ENCODE results near the gene SPDYE1.
"Not testable (repeated sequence)": the region's sequence is repeated elsewhere in the genome, so short reads cannot be mapped to it uniquely, and the experiment has no call there.

GRCh38 chr7:43974033-43974573 lies 23.6 kb upstream of the SPDYE1 start:
- not testable (repeated sequence) for TF ChIP-seq POLR2AphosphoS5 (IDR thresholded peaks at IDR 0.05; ENCODE audit: low read depth, low read length); CTCF (IDR thresholded peaks at IDR 0.05); REST (IDR thresholded peaks at IDR 0.05; ENCODE audit: insufficient read depth in 1 of 2, low read depth in 2 of 2, low read length in 1 of 2)
